Gastrocnemius medialis (tissue), 4 donors: ENCODE data around the gene SMIM23. TPM values are rescaled to one million over a fixed set of nuclear protein-coding genes. Genes with fewer than 3 reads are reported as not detected.

Experiments
- ATAC-seq, 2 donors: fragments of 150-250 bp; one replicate each; pipeline ENCODE4 v1.9.1; 2016
- DNase-seq, 2 donors: peaks; one replicate each; pipeline ENCODE4 v3.0.0-alpha.2; 2019
- H3K27ac ChIP-seq, 4 donors: fragments of 200-600 bp; sonication (generic); 1 replicate in 1 of 4; 2 replicates in 3 of 4; pipeline ENCODE4 v1.5.1; 2016 to 2018; ENCODE audit warnings: mild to moderate bottlenecking in 2 of 4, moderate library complexity in 1 of 4
- H3K27me3 ChIP-seq, 3 donors: fragments of 200-600 bp; sonication (generic) in 2 of 3; 1 replicate in 1 of 3; 2 replicates in 2 of 3; pipeline versions ENCODE4 v1.5.1 to v1.6.0; 2016 to 2019; ENCODE audit warnings: mild to moderate bottlenecking in 1 of 3, moderate library complexity in 1 of 3
- H3K36me3 ChIP-seq, 2 donors: fragments of 200-600 bp; sonication (generic) in 1 of 2; one replicate each; pipeline ENCODE4 v1.5.1; 2017 to 2018
- H3K4me1 ChIP-seq, 2 donors: fragments of 200-600 bp; sonication (generic) in 1 of 2; one replicate each; pipeline ENCODE4 v1.5.1; 2016 to 2017; ENCODE audit warnings: mild to moderate bottlenecking in 2 of 2
- H3K4me3 ChIP-seq, 4 donors: fragments of 200-600 bp; sonication (generic) in 3 of 4; 1 replicate in 1 of 4; 2 replicates in 3 of 4; pipeline ENCODE4 v1.5.1; 2016 to 2019; ENCODE audit warnings: mild to moderate bottlenecking in 2 of 4
- H3K9me3 ChIP-seq, 3 donors: fragments of 200-600 bp; sonication (generic) in 2 of 3; 1 replicate in 1 of 3; 2 replicates in 2 of 3; pipeline ENCODE4 v1.5.1; 2016 to 2019
- POLR2A ChIP-seq, 2 donors: fragments of 450-650 bp; IDR thresholded peaks; one replicate each; pipeline ENCODE4 v1.6.1; 2017; ENCODE audit warnings: antibody characterized with exemption in 2 of 2, mild to moderate bottlenecking in 2 of 2, moderate library complexity in 2 of 2
- in situ Hi-C, 4 donors: fragments of 200-750 bp; cut with MboI; loops; one replicate each; pipeline versions ENCODE4 v1.15.0 to v1.8.0; 2017; ENCODE audit warnings: low sequenced_read_pairs in 4 of 4
- intact Hi-C: fragments of 100-400 bp; cut with DNase I; formaldehyde crosslinking; loops from one replicate; pipeline ENCODE4 v1.15.1; 2023; ENCODE audit warnings: low total_unique reads
- total RNA-seq, 4 donors: library from RNA; depleted of rRNA; stranded (reverse); fragments of >200 nt; gene quantifications; one replicate each; pipeline versions ENCODE4 v1.1.0 to v1.2.3, GENCODE V29; 2016
- TF ChIP-seq, protein P1 (sequence below), 5 experiments: fragments of 450-650 bp in 3 of 5; fragments of 200-600 bp in 2 of 5; sonication (generic) in 2 of 5; IDR thresholded peaks in 4 of 5; conservative IDR thresholded peaks in 1 of 5; 1 replicate in 4 of 5; 2 replicates in 1 of 5; pipeline ENCODE4 v1.5.1; 2016 to 2019; ENCODE audit warnings: antibody characterized with exemption in 5 of 5, mild to moderate bottlenecking in 3 of 5, moderate library complexity in 3 of 5

The SMIM23 gene
- total RNA-seq, 4 donors from 2014 or later, result not detected

DNA sequence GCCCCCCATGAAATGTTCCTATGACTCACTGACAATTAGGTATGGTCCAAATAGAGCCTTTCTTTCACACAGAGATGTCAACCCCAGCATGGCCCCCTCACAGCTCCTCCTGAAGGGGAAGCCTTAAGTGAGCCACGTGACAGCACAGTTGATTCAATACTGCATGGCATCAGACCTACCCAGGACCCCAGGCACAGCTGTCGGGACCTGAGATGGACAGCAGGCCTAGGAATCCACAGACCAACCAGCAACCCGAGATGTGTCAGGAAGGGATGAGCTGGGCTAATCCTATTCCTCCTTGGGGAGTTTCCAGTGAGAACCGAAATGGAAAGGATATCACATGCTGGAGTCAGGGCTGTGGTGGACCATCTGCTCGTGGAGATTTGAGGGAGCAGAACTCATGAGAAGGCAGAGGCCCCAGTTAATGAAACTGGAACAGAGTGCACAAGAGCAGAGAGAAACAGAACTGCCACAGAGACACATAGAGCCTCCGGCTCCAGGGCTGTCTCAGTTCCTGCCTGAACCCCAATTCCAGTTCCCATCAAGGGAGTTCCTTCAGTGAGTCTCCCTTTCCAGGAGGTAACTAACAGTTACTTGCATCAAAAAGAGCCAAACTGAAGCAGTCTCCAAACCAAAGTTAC lies 42.1 kb upstream of the SMIM23 start:
- ATAC-seq, result no peak
- H3K4me3 ChIP-seq, result no peak overlapping the region
- no peaks in the 10 kb centered on the region for H3K4me1 ChIP-seq
- H3K9me3 ChIP-seq, result no peaks in the 10 kb centered on the region
- no peaks in the 10 kb centered on the region for H3K36me3 ChIP-seq
- in situ Hi-C loops (no loop called here), intact Hi-C loops (no loop called here)
- no peak overlapping the region for H3K27ac ChIP-seq
- H3K27me3 ChIP-seq, result no peaks in the 10 kb centered on the region
- DNase-seq, result no peak
- TF ChIP-seq, protein P1, sequence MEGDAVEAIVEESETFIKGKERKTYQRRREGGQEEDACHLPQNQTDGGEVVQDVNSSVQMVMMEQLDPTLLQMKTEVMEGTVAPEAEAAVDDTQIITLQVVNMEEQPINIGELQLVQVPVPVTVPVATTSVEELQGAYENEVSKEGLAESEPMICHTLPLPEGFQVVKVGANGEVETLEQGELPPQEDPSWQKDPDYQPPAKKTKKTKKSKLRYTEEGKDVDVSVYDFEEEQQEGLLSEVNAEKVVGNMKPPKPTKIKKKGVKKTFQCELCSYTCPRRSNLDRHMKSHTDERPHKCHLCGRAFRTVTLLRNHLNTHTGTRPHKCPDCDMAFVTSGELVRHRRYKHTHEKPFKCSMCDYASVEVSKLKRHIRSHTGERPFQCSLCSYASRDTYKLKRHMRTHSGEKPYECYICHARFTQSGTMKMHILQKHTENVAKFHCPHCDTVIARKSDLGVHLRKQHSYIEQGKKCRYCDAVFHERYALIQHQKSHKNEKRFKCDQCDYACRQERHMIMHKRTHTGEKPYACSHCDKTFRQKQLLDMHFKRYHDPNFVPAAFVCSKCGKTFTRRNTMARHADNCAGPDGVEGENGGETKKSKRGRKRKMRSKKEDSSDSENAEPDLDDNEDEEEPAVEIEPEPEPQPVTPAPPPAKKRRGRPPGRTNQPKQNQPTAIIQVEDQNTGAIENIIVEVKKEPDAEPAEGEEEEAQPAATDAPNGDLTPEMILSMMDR (IDR thresholded peaks at IDR 0.05 in 4 of 5, conservative IDR thresholded peaks at IDR 0.05 in 1 of 5), result no peak

DNA sequence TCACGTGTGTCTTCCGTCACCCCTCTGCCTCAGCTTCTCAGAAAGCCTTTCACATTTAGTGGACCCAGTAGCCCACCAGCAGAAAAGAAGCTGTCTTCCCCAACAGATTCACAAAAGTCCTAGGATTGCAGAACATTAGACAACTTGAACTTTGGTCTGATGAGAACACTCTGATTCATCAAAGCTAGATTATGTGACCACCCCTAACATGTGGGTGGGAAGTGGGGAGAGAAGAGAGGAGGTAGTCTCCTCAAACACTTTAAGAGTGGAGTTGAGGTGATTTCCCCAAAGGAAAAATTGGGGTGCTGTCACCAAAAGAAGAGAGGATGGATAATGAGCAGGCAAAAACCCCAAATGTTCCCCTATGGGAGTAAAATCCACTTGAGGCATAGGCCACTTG lies 41.4 kb upstream of the SMIM23 start:
- H3K4me3 ChIP-seq, result no peak overlapping the region
- intact Hi-C loops, result no loop called here
- H3K27ac ChIP-seq, result no peak overlapping the region
- H3K27me3 ChIP-seq, result no peaks in the 10 kb centered on the region
- no peak for TF ChIP-seq POLR2A (IDR thresholded peaks at IDR 0.05)
- TF ChIP-seq, protein P1 (IDR thresholded peaks at IDR 0.05 in 4 of 5, conservative IDR thresholded peaks at IDR 0.05 in 1 of 5), result no peak
- in situ Hi-C loops, result no loop called here
- DNase-seq (no peak), ATAC-seq (no peak)
- H3K36me3 ChIP-seq, result no peaks in the 10 kb centered on the region
- no peaks in the 10 kb centered on the region for H3K9me3 ChIP-seq
- no peaks in the 10 kb centered on the region for H3K4me1 ChIP-seq

DNA sequence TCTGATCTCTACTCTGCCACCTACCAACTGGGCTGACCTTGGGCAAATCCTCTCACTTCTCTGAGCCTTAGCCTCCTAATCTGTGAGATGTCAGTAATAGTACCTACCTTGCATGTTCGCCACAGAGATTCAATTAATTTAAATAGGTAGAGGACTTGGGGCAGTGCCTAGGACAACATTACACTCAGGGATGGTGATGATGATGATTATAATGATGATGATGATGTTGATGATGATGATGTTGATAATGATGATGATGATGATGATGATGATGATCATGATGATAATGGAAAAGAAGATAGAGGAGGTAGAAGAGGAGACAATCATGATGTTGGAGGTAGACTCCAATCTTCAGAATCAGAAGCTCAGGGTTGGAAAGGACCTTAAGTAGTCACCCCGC lies 40.7 kb upstream of the SMIM23 start:
- no peak for TF ChIP-seq POLR2A (IDR thresholded peaks at IDR 0.05)
- TF ChIP-seq, protein P1 (IDR thresholded peaks at IDR 0.05 in 4 of 5, conservative IDR thresholded peaks at IDR 0.05 in 1 of 5), result no peak
- intact Hi-C loops, result no loop called here
- DNase-seq, result no peak

DNA sequence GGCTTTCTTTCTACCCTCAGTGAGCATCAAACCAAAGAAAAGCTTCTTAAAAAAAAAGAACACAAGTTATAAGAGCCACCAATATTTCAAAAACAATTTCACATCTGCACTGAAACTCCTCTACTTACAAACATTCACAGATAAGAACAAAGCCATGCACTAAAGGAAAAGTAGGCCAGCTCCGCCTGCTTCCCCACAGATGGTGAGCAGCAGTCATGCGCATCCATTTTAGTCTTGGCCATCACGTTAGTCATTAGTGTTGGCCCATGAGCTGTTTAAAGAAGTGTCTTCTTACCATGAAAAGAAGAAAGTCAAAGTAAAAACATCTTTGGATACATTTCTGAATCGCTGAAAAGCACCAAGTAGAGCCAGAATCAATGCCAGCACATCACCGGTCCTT lies 40.0 kb upstream of the SMIM23 start:
- H3K27me3 ChIP-seq, result no peaks in the 10 kb centered on the region
- in situ Hi-C loops, result no loop called here
- TF ChIP-seq, protein P1 (IDR thresholded peaks at IDR 0.05 in 4 of 5, conservative IDR thresholded peaks at IDR 0.05 in 1 of 5), result no peak
- no peak for TF ChIP-seq POLR2A (IDR thresholded peaks at IDR 0.05)
- H3K4me3 ChIP-seq, result no peak overlapping the region
- no peaks in the 10 kb centered on the region for H3K36me3 ChIP-seq
- no peak overlapping the region for H3K27ac ChIP-seq
- no peak for ATAC-seq
- DNase-seq, result no peak
- no peaks in the 10 kb centered on the region for H3K4me1 ChIP-seq
- no peaks in the 10 kb centered on the region for H3K9me3 ChIP-seq
- intact Hi-C loops, result no loop called here

More for the DNA sequence above, 40.7 kb upstream of the SMIM23 start:
- Histone ChIP-seq H3K36me3 (no peaks in the 10 kb centered on the region), H3K27ac (no peak overlapping the region), H3K4me1 (no peaks in the 10 kb centered on the region), H3K9me3 (no peaks in the 10 kb centered on the region), H3K4me3 (no peak overlapping the region), H3K27me3 (no peaks in the 10 kb centered on the region)
- ATAC-seq, result no peak
- in situ Hi-C loops, result no loop called here
